RPMI8226 (cell line): ENCODE results near the gene CMTM1.
"Not testable (repeated sequence)": the region's sequence is repeated elsewhere in the genome, so short reads cannot be mapped to it uniquely, and the experiment has no call there.

Experiments used
- DNase-seq: peaks from one replicate; pipeline ENCODE4 v3.0.0-alpha.2; 2015

The CMTM1 gene

GRCh38 chr16:66617010-66617434, 50.8 kb downstream of the CMTM1 start:
- no peak for DNase-seq

- DNase-seq: no peak
Observed at GRCh38 chr16:66617728-66618127, 51.5 kb downstream of the CMTM1 start.

DNA sequence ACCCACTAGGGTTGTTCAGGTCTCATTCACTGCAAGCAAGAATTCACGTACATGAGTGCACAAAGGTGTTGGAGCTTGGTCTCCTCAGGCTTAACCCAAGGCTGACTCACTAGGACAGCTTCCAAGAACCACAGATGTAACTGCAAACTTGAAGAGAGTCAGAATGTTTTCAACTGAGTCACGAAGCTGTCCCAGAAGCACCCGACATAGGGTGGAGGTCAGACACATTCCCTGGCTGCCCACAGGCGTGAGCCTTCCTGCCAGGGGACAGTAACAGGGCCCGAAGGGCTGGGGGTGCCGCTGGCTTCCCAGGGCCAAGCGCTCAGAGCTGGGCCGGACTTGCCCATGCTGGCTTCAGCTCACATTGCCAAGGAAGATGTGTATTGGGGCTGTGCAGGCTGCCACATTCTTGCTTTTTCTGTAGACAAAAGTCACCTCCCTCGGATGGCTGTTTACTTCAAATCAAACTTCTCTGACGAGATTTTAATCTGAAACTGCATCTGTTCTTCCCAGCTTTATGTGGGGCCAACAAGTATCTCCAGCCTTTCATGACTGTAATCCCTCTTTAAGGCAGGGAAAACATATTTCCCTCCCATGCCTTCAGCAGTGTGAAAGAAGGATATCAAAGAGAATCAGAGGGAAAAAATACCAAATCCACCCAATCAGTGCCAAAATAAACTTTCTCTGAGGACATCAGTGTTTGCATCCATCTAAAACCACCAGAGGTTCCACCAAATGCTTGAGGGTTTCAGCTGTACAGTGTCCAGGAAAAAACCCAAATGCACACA, 52.5 kb downstream of the CMTM1 start:
- no peak for DNase-seq

- DNase-seq: no peak
Observed at GRCh38 chr16:66619534-66620428, 53.5 kb downstream of the CMTM1 start.

GRCh38 chr16:66620429-66620795, 54.2 kb downstream of the CMTM1 start:
- no peak for DNase-seq

GRCh38 chr16:66621973-66622372, 55.7 kb downstream of the CMTM1 start:
- DNase-seq: no peak

DNA sequence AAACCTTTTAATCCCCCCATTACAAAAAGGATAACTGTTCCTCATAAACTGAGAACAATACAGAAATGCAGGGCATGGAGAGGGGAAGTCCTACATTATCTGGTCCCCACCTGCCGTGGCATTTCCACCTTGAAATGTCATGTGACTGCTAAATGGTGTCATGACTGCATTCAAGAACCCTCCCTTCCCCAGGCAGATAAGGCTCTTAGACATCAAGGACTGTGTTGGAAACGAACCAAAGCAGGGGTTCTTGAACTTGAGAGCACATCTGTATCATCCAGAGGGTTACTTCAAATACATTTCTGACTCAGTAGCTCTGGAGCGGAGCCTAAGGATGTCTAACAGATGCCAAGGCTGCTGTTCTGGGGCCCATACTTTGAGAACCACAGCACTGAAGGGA, 56.6 kb downstream of the CMTM1 start:
- no peak for DNase-seq

DNA sequence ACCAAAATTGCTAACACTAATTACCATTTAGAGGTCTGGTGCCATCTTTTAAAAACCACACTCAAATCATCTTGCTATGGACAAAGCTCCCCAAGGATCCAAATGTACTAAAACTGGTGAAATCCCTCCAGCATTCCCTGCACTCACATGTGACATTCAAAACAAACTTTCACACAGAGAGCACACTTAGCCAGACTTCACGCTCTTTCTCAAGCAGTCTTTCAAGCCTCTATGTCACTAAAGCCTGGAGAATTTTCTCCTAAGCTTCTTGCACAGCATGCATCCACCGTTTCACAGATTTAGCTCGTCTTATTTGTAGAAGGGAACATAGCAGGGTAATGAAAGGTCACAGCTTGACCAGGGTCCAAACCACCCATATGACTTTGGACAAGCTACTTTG, 57.5 kb downstream of the CMTM1 start:
- no peak for DNase-seq

DNA sequence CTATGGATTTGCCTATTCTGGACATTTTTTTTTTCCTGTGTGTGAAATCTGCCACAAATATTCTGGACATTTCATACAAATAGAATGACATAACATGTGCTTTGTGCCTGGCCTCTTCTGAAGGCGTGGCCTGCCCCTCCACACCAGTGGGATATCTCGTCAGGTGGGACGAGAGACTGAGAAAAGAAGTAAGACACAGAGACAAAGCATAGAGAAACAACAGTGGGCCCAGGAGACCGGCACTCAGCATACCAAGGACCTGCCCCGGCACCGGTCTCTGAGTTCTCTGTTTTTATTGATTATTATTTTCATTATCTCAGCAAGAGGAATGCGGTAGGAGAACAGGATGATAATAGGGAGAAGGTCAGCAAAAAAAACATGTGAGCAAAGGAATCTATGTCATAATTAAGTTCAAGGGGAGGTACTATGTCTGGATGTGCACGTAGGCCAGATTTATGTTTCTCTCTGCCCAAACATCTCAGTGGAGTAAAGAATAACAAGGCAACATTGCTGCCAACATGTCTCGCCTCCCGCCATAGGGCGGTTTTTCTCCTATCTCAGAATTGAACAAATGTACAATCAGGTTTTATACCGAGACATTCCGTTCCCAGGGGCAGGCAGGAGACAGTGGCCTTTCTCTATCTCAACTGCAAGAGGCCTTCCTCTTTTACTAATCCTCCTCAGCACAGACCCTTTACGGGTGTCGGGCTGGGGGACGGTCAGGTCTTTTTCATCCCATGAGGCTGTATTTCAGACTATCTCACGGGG, 61.6 kb downstream of the CMTM1 start:
- DNase-seq: not testable (repeated sequence)
